Measurements from ENCODE around the gene MYT1.

DNA sequence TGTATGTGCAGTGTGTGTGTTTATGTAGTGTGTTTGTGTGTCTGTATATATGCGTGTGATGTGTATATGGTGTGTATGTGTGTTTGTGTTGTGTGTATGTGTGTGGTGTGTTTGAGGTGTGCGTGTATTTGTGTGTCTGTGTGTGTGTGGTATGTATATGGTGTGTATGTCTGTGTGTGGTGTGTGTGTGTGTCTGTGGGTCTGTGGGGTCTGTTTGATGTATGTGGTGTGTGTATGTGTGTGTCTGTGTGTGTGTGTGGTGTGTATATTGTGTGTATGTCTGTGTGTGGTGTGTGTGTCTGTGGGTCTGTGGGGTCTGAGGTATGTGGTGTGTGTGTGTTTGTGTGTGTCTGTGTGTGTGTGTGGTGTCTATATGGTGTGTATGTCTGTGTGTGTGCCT lies 10.8 kb upstream of the MYT1 start:
- TF ChIP-seq, protein P1, sequence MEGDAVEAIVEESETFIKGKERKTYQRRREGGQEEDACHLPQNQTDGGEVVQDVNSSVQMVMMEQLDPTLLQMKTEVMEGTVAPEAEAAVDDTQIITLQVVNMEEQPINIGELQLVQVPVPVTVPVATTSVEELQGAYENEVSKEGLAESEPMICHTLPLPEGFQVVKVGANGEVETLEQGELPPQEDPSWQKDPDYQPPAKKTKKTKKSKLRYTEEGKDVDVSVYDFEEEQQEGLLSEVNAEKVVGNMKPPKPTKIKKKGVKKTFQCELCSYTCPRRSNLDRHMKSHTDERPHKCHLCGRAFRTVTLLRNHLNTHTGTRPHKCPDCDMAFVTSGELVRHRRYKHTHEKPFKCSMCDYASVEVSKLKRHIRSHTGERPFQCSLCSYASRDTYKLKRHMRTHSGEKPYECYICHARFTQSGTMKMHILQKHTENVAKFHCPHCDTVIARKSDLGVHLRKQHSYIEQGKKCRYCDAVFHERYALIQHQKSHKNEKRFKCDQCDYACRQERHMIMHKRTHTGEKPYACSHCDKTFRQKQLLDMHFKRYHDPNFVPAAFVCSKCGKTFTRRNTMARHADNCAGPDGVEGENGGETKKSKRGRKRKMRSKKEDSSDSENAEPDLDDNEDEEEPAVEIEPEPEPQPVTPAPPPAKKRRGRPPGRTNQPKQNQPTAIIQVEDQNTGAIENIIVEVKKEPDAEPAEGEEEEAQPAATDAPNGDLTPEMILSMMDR (IDR thresholded peaks at IDR 0.05) = no peak
- TF ChIP-seq POLR2A (IDR thresholded peaks at IDR 0.05) = no peak
